PC-9 (cell line): ENCODE data around the gene USP17L19.
"Not testable (repeated sequence)": the region's sequence is repeated elsewhere in the genome, so short reads cannot be mapped to it uniquely, and the experiment has no call there.

Experiments used
- EZH2 ChIP-seq: fragments of 200-600 bp; sonication (generic); IDR thresholded peaks from 2 replicates; pipeline ENCODE4 v1.8.0; 2017; ENCODE audit warnings: antibody characterized with exemption, low read depth
- TF ChIP-seq, protein P1 (sequence below): fragments of 200-600 bp; sonication (generic); conservative IDR thresholded peaks from 2 replicates; pipeline ENCODE4 v1.6.1; 2017; ENCODE audit warnings: mixed run types, antibody characterized with exemption, mild to moderate bottlenecking, moderate library complexity

DNA sequence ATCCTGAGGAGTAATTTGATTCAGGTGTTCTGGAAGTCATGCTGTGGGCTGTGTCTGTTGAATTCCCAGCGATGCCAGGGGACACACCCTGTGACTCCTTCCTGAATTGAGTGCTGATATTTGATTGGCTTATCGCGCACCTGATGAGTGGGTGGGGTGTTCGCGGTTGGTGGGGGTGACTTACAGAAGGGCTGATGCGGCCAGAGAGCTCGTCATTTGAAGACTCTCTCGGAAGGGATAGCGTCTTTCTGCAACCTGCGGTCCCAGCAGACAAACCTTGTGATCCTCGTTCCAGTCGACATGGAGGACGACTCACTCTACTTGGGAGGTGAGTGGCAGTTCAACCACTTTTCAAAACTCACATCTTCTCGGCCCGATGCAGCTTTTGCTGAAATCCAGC lies 19.1 kb upstream of the USP17L19 start, which contains the start of gene USP17L15:
- TF ChIP-seq, protein P1, sequence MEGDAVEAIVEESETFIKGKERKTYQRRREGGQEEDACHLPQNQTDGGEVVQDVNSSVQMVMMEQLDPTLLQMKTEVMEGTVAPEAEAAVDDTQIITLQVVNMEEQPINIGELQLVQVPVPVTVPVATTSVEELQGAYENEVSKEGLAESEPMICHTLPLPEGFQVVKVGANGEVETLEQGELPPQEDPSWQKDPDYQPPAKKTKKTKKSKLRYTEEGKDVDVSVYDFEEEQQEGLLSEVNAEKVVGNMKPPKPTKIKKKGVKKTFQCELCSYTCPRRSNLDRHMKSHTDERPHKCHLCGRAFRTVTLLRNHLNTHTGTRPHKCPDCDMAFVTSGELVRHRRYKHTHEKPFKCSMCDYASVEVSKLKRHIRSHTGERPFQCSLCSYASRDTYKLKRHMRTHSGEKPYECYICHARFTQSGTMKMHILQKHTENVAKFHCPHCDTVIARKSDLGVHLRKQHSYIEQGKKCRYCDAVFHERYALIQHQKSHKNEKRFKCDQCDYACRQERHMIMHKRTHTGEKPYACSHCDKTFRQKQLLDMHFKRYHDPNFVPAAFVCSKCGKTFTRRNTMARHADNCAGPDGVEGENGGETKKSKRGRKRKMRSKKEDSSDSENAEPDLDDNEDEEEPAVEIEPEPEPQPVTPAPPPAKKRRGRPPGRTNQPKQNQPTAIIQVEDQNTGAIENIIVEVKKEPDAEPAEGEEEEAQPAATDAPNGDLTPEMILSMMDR, result not testable (repeated sequence)
- not testable (repeated sequence) for TF ChIP-seq EZH2
